Activated naive CD8-positive, alpha-beta T cell (primary cell): ENCODE data around the gene NUAK1.

ENCODE experiments used
- H3K27ac Mint-ChIP-seq: one replicate; pipeline ENCODE4 v1.8.0; 2021; ENCODE audit warnings: mixed read lengths
- H3K27me3 Mint-ChIP-seq: one replicate; pipeline ENCODE4 v1.8.0; 2021; ENCODE audit warnings: mixed read lengths
- H3K36me3 Mint-ChIP-seq: one replicate; pipeline ENCODE4 v1.8.0; 2021; ENCODE audit warnings: mixed read lengths
- H3K4me1 Mint-ChIP-seq: one replicate; pipeline ENCODE4 v1.8.0; 2021; ENCODE audit warnings: low read depth, mixed read lengths
- H3K4me3 Mint-ChIP-seq: one replicate; pipeline ENCODE4 v1.8.0; 2021; ENCODE audit warnings: mild to moderate bottlenecking, mixed read lengths
- H3K9me3 Mint-ChIP-seq: one replicate; pipeline ENCODE4 v1.8.0; 2021; ENCODE audit warnings: low read depth, mixed read lengths

The NUAK1 gene

DNA sequence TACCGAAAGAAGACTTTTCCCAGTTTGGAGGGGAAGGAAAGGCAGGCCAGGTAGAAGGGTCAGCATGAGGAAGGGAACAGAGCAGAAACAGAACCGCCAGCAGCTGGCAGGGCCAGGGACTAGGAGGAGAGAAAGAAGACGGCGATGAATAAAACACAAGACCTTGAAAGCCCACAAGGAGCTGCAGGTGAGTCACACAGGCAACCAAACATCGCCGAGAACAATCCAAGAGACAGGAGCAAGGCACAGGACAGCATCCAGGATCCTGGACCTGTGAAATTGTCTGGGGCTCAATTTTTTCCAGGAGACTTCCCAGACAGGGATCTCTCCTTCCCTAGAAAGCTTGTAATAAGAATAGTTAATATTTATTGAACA, 47.3 kb downstream of the NUAK1 start:
- H3K4me1 Mint-ChIP-seq, result no peaks in the 10 kb centered on the region
- peaks cover 9% of the 10 kb centered on the region for H3K27me3 Mint-ChIP-seq
- no peak overlapping the region for H3K4me3 Mint-ChIP-seq
- no peaks in the 10 kb centered on the region for H3K36me3 Mint-ChIP-seq
- no peak overlapping the region for H3K27ac Mint-ChIP-seq
- no peaks in the 10 kb centered on the region for H3K9me3 Mint-ChIP-seq

GRCh38 chr12:106090591-106091445, 47.9 kb downstream of the NUAK1 start:
- Mint-ChIP-seq H3K9me3 (no peaks in the 10 kb centered on the region), H3K36me3 (no peaks in the 10 kb centered on the region), H3K27me3 (peaks cover 10% of the 10 kb centered on the region), H3K27ac (no peak overlapping the region), H3K4me3 (no peak overlapping the region), H3K4me1 (no peaks in the 10 kb centered on the region)

GRCh38 chr12:106089935-106090334, 48.8 kb downstream of the NUAK1 start:
- peaks cover 11% of the 10 kb centered on the region for H3K27me3 Mint-ChIP-seq
- no peak overlapping the region for H3K27ac Mint-ChIP-seq
- H3K9me3 Mint-ChIP-seq, result no peaks in the 10 kb centered on the region
- no peak overlapping the region for H3K4me3 Mint-ChIP-seq
- H3K4me1 Mint-ChIP-seq, result no peaks in the 10 kb centered on the region
- no peaks in the 10 kb centered on the region for H3K36me3 Mint-ChIP-seq

DNA sequence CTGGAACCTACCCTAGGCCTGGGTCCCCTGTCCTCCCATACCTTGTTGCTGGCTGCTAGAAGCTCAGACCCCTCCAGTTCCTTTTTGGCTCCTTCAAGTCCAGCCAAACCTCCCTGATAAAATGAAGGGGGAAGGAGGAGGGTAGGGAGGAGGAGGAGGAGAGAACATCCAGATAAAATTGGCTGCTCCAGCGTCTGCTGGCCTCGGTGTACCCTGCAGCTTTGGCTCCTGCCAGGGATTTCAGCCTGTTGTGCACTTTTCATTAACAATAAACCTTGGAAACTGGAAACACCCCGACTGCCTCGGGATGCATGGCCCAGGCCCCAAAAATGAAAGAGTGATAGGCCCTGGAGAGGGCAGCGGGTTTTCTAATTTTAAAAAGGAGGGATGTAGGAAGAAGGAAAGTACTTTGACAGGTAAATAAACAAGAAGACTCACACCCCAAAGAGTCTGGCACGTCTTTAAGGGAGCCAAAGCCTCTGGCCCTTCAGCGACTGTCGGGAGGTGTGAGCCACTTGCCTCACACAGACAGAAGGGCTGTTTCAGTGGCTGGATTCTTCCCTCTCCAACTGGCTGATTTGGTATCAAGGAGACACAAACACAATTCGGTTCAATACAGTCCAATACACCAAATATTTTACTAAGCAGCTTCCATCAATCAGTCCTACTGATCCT, 49.8 kb downstream of the NUAK1 start:
- Mint-ChIP-seq H3K36me3 (no peaks in the 10 kb centered on the region), H3K4me1 (no peaks in the 10 kb centered on the region), H3K4me3 (no peak overlapping the region), H3K9me3 (no peaks in the 10 kb centered on the region), H3K27ac (no peak overlapping the region), H3K27me3 (peaks cover 10% of the 10 kb centered on the region)

- Mint-ChIP-seq H3K9me3 (no peaks in the 10 kb centered on the region), H3K36me3 (no peaks in the 10 kb centered on the region), H3K4me3 (no peak overlapping the region), H3K4me1 (no peaks in the 10 kb centered on the region), H3K27me3 (peaks cover 14% of the 10 kb centered on the region), H3K27ac (no peak overlapping the region)
Observed at GRCh38 chr12:106088246-106088808, 50.4 kb downstream of the NUAK1 start.

DNA sequence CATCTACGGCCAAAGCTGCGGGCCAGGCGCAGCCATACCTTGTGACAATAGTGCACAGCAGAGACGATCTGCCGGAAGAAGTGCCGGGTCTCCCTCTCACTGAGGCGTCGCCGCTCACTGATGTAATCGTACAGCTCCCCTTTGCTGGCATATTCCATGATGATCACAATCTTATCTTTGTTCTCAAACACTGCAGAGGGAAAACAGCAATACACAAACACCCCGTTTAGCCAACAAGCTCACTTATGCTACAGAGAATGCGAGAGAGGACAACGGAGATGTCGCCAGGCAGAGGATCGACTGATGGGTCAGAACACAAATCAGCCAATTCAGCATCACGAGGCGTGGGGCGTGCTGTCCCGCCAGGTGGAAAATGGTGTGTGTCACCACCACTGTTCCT, 52.1 kb downstream of the NUAK1 start:
- Mint-ChIP-seq H3K9me3 (no peaks in the 10 kb centered on the region), H3K27ac (no peak overlapping the region), H3K36me3 (no peaks in the 10 kb centered on the region), H3K27me3 (peaks cover 17% of the 10 kb centered on the region), H3K4me3 (no peak overlapping the region), H3K4me1 (no peaks in the 10 kb centered on the region)

DNA sequence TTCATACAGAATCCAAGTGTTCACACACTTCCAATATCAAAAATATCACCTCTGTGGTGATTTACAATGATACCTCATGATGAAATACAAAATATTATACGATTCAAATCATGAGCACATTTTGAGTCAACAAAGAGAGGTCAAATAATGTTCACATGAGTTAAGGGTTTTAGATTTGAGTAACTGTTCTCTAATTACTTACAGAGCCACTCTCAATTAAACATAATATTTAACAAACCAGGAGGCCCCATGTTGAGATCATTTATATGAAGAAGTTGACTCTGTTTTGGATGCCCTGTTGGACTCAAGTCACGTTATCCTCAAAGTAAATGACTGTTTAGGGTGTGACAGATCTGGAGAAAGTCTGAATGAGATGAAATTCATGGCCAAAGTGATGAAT, 53.5 kb downstream of the NUAK1 start:
- H3K4me1 Mint-ChIP-seq, result no peaks in the 10 kb centered on the region
- peaks cover 21% of the 10 kb centered on the region for H3K27me3 Mint-ChIP-seq
- no peaks in the 10 kb centered on the region for H3K9me3 Mint-ChIP-seq
- no peak overlapping the region for H3K27ac Mint-ChIP-seq
- H3K4me3 Mint-ChIP-seq, result no peak overlapping the region
- no peaks in the 10 kb centered on the region for H3K36me3 Mint-ChIP-seq

GRCh38 chr12:106084759-106085158, 54.0 kb downstream of the NUAK1 start:
- Mint-ChIP-seq H3K4me1 (no peaks in the 10 kb centered on the region), H3K4me3 (no peak overlapping the region), H3K27me3 (peaks cover 20% of the 10 kb centered on the region), H3K27ac (no peak overlapping the region), H3K9me3 (no peaks in the 10 kb centered on the region), H3K36me3 (no peaks in the 10 kb centered on the region)

DNA sequence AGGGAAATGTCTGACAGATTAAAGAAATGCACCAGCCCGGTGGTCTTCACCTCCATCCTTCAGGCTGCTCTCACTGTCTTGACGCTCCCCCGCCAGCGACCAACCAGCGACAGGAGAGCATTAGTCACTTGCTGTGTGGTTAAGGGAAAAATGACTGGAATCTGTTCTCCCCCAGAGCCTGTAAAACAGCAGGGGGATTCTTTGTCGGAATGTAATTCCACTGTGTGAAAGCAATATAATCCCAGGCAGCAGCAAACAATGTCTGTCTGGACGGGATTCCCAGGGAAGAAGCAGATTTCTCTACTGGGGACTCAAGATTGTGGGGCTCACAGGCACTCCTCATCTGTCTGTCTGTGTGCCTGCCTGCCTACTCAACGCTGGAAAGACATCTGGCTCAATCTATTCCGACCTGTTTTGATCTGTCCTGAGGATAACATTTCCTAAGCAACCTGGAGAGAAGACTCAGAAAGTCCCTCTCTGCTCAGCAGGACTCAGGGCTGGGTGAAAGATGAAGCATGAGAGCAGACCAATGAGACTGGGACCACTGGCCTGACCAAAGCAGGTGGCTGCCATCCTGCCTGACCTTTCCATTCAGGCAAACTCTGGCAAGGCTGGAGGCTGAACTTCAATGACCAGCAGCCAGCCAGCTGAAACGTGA, 54.6 kb downstream of the NUAK1 start:
- Mint-ChIP-seq H3K36me3 (no peaks in the 10 kb centered on the region), H3K9me3 (no peaks in the 10 kb centered on the region), H3K27me3 (peaks cover 23% of the 10 kb centered on the region), H3K27ac (no peak overlapping the region), H3K4me1 (no peaks in the 10 kb centered on the region), H3K4me3 (no peak overlapping the region)

DNA sequence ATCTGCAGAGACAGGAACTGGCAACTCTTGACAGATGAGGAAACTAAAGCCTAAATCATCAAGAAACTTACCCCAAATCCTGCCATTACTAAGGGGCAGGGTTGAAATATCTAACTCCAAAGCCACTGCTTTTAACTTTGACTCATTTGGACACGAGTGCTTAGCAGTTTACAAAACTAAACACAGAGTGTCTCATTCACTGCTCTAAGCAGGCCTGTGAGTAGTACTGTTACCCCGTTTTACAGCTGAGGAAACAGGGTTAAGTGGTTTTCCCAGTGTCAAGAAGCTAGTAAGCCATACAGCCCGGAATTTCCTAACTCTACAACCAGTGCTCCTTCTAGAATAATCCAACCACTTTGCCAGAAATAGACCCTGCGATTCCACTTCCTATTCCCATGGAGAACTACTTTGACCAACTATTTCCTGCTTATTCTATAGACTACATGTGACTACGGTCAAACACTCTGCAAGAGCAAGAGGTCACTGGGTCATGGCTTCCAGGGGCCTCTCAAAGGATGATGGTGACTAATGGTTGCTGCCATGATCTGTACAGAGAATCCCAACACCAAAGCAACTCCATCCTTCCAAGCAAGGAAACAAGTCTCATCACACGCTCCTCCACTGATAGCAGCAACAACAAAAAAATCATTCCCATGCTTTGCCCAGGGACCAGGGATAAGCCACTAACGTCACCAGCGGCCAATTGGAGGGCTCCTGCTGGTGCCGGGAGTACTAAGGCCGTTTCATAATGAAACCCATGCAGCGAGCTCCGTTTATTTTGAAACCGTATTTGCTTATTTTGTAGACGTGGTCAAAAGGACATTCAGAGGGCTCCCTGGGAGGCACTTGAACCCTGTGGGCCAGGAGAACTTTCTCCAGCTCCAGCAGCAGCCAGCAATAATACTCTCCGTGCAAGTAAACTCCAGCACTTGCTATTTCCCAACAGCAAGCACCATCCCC, 56.3 kb downstream of the NUAK1 start:
- Mint-ChIP-seq H3K4me1 (no peaks in the 10 kb centered on the region), H3K27me3 (peaks cover 23% of the 10 kb centered on the region), H3K4me3 (no peak overlapping the region), H3K9me3 (no peaks in the 10 kb centered on the region), H3K36me3 (no peaks in the 10 kb centered on the region), H3K27ac (no peak overlapping the region)

GRCh38 chr12:106081606-106082005, 57.1 kb downstream of the NUAK1 start:
- Mint-ChIP-seq H3K4me3 (no peak overlapping the region), H3K9me3 (no peaks in the 10 kb centered on the region), H3K27ac (no peak overlapping the region), H3K27me3 (peaks cover 21% of the 10 kb centered on the region), H3K4me1 (no peaks in the 10 kb centered on the region), H3K36me3 (no peaks in the 10 kb centered on the region)

- H3K4me1 Mint-ChIP-seq, result no peaks in the 10 kb centered on the region
- H3K9me3 Mint-ChIP-seq, result no peaks in the 10 kb centered on the region
- H3K4me3 Mint-ChIP-seq, result no peak overlapping the region
- no peaks in the 10 kb centered on the region for H3K36me3 Mint-ChIP-seq
- H3K27ac Mint-ChIP-seq, result no peak overlapping the region
- peaks cover 20% of the 10 kb centered on the region for H3K27me3 Mint-ChIP-seq
Observed at GRCh38 chr12:106080791-106081170, 58.0 kb downstream of the NUAK1 start.

- Mint-ChIP-seq H3K9me3 (no peaks in the 10 kb centered on the region), H3K36me3 (no peaks in the 10 kb centered on the region), H3K4me3 (no peak overlapping the region), H3K27ac (no peak overlapping the region), H3K27me3 (peaks cover 20% of the 10 kb centered on the region), H3K4me1 (no peaks in the 10 kb centered on the region)
Observed at GRCh38 chr12:106080041-106080790, 58.5 kb downstream of the NUAK1 start.
